ENCODE results near the gene PSMD5. TPM values are rescaled to one million over a fixed set of nuclear protein-coding genes. Genes with fewer than 3 reads are reported as not detected.
A peak's percentile ranks its signal among the peaks of the same experiment; 100 is the strongest.

PSMD5 gene
- total RNA-seq, 3 donors from 2014 or later (not counting 1 experiment from before 2014, with no cell fraction given), result 24.6 to 41.2 (median 37.1) TPM

DNA sequence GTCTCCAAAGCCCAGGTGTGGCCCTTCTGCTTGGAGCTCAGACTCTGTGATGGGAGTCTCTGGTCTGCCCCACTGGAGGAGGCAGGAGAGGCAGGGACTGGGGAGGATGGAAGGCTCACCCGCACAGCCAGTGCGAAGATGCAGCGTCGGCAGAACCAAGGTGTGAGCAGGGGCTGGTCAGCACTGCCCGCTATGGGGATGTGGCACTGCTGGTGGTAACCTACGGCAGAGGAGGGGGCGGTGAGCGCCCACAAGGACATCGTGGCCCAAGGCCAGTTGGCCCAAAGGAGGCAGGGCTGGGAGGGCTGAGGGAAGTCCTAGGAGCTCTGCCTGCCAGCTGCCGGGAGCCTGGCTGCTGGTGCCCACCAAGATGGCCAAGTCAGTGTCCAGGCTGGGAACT lies 27.0 kb upstream of the PSMD5 start:
- DNase-seq (no peak), ATAC-seq (no peak)
- no peak overlapping the region for H3K4me3 ChIP-seq (ENCODE audit: low read length)

DNA sequence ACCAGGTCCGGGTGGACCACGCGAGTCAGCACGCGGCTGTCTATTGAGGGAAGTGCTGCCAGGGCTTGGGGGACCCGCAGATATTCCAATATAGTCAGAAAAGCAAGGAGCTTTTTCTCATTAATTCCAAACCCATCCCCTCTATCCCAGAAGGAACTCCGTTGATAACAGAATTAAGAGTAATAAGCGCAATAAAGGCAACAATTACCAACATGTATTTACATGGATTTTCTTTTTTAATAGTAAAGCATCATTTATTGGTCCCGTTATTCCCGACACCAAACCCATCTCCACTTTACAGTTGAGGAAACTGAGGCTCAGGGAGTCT lies 26.6 kb upstream of the PSMD5 start:
- H3K9me3 Mint-ChIP-seq, result no peaks in the 10 kb centered on the region
- peak overlapping the region; percentile 92 to 94 for H3K27ac Mint-ChIP-seq
- no peaks in the 10 kb centered on the region for H3K36me3 Mint-ChIP-seq
- H3K27me3 ChIP-seq (ENCODE audit: control insufficient read depth, insufficient read depth, low read length), result no peaks in the 10 kb centered on the region
- H3K9me3 ChIP-seq (ENCODE audit: control insufficient read depth, insufficient read depth, low read length), result no peaks in the 10 kb centered on the region
- intact Hi-C loops (cut with micrococcal nuclease), result loop anchor here (1.0 to 2.0 kb wide), 3 partner anchors 55 to 155 kb away; partner anchors contain the start of gene MEGF9
- H3K4me1 ChIP-seq (ENCODE audit: control insufficient read depth, insufficient read depth, low read length), result peaks cover 16% of the 10 kb centered on the region
- DNase-seq (no peak), ATAC-seq (no peak)
- TF ChIP-seq, protein P1, sequence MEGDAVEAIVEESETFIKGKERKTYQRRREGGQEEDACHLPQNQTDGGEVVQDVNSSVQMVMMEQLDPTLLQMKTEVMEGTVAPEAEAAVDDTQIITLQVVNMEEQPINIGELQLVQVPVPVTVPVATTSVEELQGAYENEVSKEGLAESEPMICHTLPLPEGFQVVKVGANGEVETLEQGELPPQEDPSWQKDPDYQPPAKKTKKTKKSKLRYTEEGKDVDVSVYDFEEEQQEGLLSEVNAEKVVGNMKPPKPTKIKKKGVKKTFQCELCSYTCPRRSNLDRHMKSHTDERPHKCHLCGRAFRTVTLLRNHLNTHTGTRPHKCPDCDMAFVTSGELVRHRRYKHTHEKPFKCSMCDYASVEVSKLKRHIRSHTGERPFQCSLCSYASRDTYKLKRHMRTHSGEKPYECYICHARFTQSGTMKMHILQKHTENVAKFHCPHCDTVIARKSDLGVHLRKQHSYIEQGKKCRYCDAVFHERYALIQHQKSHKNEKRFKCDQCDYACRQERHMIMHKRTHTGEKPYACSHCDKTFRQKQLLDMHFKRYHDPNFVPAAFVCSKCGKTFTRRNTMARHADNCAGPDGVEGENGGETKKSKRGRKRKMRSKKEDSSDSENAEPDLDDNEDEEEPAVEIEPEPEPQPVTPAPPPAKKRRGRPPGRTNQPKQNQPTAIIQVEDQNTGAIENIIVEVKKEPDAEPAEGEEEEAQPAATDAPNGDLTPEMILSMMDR (IDR thresholded peaks at IDR 0.05), result peak; percentile 6
- H3K36me3 ChIP-seq (ENCODE audit: control insufficient read depth, insufficient read depth, low read length), result peaks cover 21% of the 10 kb centered on the region
- peak overlapping the region; percentile 78 for H3K27ac ChIP-seq (ENCODE audit: low read length)
- 36% methylated on average over 9 of the region's 10 CpGs for WGBS (ENCODE audit: insufficient coverage)
- peaks cover 4 to 22% of the 10 kb centered on the region in 2 donors for H3K4me1 Mint-ChIP-seq
- peak overlapping the region; percentile 94 for H3K4me3 Mint-ChIP-seq
- peak overlapping the region; percentile 68 for H3K4me3 ChIP-seq (ENCODE audit: low read length)
- H3K27me3 Mint-ChIP-seq (ENCODE audit: low read depth in 2 of 2), result no peaks in the 10 kb centered on the region

More for the DNA sequence above, 27.0 kb upstream of the PSMD5 start:
- H3K9me3 Mint-ChIP-seq, result no peaks in the 10 kb centered on the region
- peaks cover 16% of the 10 kb centered on the region for H3K4me1 ChIP-seq (ENCODE audit: control insufficient read depth, insufficient read depth, low read length)
- TF ChIP-seq, protein P1 (IDR thresholded peaks at IDR 0.05), result no peak
- peak overlapping the region; percentile 9 for H3K27ac ChIP-seq (ENCODE audit: low read length)
- intact Hi-C loops (cut with micrococcal nuclease), result loop anchor here (1.0 to 2.0 kb wide), 3 partner anchors 55 to 155 kb away; partner anchors contain the start of gene MEGF9
- H3K4me1 Mint-ChIP-seq, result peaks cover 4 to 22% of the 10 kb centered on the region in 2 donors
- H3K36me3 Mint-ChIP-seq, result no peaks in the 10 kb centered on the region
- no peaks in the 10 kb centered on the region for H3K27me3 Mint-ChIP-seq (ENCODE audit: low read depth in 2 of 2)
- no peaks in the 10 kb centered on the region for H3K27me3 ChIP-seq (ENCODE audit: control insufficient read depth, insufficient read depth, low read length)
- 87% methylated on average over 10 of the region's 10 CpGs for WGBS (ENCODE audit: insufficient coverage)
- H3K36me3 ChIP-seq (ENCODE audit: control insufficient read depth, insufficient read depth, low read length), result peaks cover 20% of the 10 kb centered on the region
- no peak overlapping the region for H3K4me3 Mint-ChIP-seq
- H3K9me3 ChIP-seq (ENCODE audit: control insufficient read depth, insufficient read depth, low read length), result no peaks in the 10 kb centered on the region
- H3K27ac Mint-ChIP-seq, result peak overlapping the region; percentile 92 to 94

DNA sequence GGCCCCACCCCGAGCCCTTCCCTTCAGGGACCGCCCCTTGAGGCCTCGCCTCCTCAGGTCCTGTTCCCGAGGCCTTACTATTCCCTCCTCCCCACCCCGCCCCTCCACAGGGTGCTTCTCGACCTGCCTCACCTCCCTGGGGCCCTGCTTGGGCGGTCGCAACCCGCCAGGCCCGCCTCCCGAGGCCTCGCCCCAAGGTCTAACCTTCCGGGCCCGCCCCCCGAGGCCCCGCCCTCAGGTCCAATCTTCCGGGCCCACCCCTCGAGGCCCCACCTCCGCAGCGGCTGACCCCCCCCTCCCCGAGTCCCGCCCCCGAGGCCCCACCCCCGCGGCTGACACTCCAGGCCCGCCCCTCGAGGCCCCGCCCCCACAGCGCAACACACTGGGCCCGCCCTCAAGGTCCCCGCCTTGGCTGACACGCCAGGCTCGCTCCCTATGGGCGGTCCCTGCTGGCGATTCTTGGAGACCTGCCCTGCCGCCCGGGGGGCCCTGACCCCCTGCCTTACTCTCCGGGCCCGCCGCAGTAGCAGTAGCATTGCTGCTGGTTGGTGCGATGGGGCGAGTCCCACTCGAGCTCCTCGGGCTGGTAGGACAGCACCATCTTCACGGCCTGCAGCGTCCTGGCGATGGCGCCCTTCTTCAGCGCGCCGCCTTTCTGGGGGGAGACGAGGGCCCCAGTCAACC lies 26.1 kb upstream of the PSMD5 start:
- Mint-ChIP-seq H3K4me1 (peaks cover 4 to 22% of the 10 kb centered on the region in 2 donors), H3K27me3 (ENCODE audit: low read depth in 2 of 2) (no peaks in the 10 kb centered on the region), H3K4me3 (peak overlapping the region; percentile 94), H3K9me3 (no peaks in the 10 kb centered on the region), H3K27ac (peak overlapping the region; percentile 92 to 94), H3K36me3 (no peaks in the 10 kb centered on the region)
- H3K4me3 ChIP-seq (ENCODE audit: low read length), result peak overlapping the region; percentile 68
- 3% methylated on average over 50 of the region's 52 CpGs for WGBS (ENCODE audit: insufficient coverage)
- H3K27me3 ChIP-seq (ENCODE audit: control insufficient read depth, insufficient read depth, low read length), result no peaks in the 10 kb centered on the region
- peak; percentile 81 to 93 (median 83) for ATAC-seq
- peak; percentile 93 to 96 for DNase-seq
- no peaks in the 10 kb centered on the region for H3K9me3 ChIP-seq (ENCODE audit: control insufficient read depth, insufficient read depth, low read length)
- peaks cover 21% of the 10 kb centered on the region for H3K36me3 ChIP-seq (ENCODE audit: control insufficient read depth, insufficient read depth, low read length)
- peak overlapping the region; percentile 78 for H3K27ac ChIP-seq (ENCODE audit: low read length)
- H3K4me1 ChIP-seq (ENCODE audit: control insufficient read depth, insufficient read depth, low read length), result peaks cover 16% of the 10 kb centered on the region
- intact Hi-C loops (cut with micrococcal nuclease), result loop anchor here (1.0 to 2.0 kb wide), 4 partner anchors 26 to 155 kb away; partner anchors contain the start of gene MEGF9
- TF ChIP-seq, protein P1 (IDR thresholded peaks at IDR 0.05), result peak; percentile 57

Data from natural killer cell (primary cell).